Activated naive CD4-positive, alpha-beta T cell (primary cell): ENCODE results near the gene KLC3.
"Not testable (repeated sequence)": the region's sequence is repeated elsewhere in the genome, so short reads cannot be mapped to it uniquely, and the experiment has no call there.

Experiments
- DNase-seq, 4 experiments: peaks; one replicate each; lab custom pipeline; 2025; lab: John Stamatoyannopoulos, UW

The KLC3 gene

DNA sequence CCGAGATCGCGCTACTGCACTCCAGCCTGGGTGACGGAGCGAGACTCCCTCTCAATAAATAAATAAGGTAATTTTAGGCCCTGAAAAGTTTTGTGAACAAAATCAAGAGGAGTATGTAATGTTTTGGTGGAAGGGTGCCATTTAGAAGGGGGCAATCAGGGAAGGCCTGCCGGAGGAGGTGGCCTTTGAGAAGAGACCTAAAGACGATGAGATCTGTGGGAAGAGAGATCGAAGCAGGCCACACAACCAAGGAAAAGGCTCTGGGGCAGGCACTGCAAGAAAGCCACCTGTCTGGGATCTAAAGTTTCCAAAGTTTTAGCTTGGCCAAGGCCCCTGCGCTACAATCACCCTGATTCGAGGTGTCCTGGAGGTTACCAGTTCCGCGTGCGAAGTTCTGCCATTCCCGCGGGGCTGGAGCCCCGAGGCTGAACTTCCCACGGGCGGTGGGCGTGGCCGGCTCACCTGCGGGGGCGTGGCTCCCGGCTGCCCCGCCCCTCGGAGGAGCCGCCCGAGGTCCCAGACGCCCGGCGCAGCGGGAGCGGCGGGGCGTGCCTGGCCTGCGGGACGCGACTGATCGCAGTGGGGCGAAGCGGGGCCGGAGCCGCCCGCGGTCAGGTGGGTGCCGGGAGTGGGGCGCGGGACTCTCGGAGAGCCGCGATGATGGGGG is at the start of gene KLC3:
Gene KLC3 (plus strand): TSS at position 519 of the 667 bp plus-strand sequence. CDS start 4,792 bp downstream, outside the sequence.
- peak in 1 of 4 experiments; percentile 17 for DNase-seq

- no peak for DNase-seq
Measured at GRCh38 chr19:45291834-45292233, 48.7 kb upstream of the KLC3 start.

- no peak for DNase-seq
Measured at GRCh38 chr19:45293682-45294081, 46.9 kb upstream of the KLC3 start.

DNA sequence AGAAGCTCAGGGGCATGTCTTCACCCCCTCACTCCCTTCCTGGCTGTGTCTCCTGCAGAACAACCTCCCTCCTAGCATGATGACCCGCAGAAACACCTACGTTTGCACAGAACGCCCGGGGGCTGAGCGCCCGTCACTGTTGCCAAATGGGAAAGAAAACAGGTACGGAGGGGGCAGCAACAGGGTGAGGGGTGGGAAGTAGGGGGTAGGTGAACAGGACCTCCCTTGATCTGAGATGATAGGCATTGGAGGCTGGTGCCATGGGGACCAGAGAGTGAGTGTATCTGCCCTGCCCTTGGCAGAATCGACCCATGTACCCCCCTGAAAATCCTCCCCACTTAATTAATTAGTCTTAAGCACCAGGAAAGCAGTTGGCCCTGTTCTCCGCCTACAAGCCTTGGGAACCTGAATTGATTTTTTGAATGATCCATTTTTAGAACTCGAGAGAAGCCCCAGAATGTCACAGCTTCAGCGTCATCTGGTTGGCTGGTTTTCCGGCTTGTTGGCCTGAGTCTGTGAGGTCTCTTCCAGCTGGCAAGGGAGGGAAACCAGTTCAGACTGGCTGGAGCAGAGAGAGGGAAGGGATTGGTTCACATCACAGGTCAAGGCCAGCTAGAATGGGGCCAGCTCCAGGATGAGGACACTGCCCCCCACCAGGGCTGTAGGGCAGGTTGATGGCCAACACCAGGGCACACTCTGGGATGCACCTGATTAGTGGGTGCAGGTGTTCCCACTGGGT is 46.1 kb upstream of the KLC3 start:
- DNase-seq: no peak

- no peak for DNase-seq
Measured at GRCh38 chr19:45295873-45296272, 44.7 kb upstream of the KLC3 start.

- no peak for DNase-seq
Measured at GRCh38 chr19:45296355-45296754, 44.2 kb upstream of the KLC3 start.

GRCh38 chr19:45297674-45298073 is 42.9 kb upstream of the KLC3 start:
- DNase-seq: no peak

GRCh38 chr19:45298264-45298663 is 42.3 kb upstream of the KLC3 start:
- DNase-seq: no peak

DNA sequence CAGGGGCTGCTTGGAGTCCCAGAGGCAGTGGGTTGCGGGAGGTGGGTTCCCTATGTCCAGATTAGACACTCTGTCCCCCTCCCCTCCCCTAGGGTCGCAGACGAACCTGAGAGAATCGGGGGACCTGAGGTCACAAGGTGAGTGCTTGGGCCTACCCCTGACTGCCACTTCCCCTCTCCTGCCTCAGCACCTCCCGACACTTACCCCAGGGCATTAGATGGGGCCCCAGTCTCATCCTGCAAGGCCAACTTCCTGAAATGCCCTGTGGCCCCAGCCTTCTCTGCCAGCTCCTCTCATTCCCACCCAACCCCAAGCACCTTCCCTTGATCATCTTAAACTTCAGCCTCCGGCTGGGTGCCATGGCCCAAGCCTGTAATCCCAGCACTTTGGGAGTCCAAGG is 40.8 kb upstream of the KLC3 start:
- no peak for DNase-seq

GRCh38 chr19:45302416-45302815 is 38.1 kb upstream of the KLC3 start:
- no peak for DNase-seq

DNA sequence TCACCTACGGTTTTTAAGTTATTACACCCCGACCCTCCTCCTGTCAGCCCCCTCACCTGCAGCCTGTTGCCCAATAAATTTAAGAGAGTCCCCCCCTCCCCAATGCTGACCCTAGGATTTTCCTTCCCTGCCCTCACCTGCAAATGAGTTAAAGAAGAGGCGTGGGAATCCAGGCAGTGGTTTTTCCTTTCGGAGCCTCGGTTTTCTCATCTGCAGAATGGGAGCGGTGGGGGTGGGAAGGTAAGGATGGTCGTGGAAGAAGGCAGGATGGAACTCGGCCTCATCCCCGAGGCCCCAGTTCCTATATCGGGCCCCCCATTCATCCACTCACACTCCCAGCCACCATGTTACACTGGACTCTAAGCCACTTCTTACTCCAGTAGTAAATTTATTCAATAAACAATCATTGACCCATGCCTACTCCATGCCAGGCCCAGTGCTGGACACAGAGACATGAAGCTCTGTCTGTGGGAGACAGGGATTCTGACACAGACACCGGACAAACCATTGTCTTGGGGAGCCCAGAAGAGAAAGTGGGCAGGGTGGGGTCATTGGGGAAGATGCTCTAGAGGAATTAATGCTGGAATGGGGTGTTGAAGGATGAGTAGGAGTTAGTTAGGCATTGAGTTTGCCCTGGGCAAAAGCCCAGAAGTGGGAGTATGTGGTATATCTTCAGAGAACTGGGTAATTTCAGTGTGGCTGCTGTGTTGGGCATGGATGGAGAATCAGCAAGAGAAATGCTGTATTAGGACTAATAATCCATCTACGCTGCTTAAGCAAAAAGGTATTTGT is 37.1 kb upstream of the KLC3 start:
- no peak for DNase-seq

- DNase-seq: no peak
Measured at GRCh38 chr19:45304141-45304926, 36.2 kb upstream of the KLC3 start.

- no peak for DNase-seq
Measured at GRCh38 chr19:45305007-45305406, 35.5 kb upstream of the KLC3 start.

DNA sequence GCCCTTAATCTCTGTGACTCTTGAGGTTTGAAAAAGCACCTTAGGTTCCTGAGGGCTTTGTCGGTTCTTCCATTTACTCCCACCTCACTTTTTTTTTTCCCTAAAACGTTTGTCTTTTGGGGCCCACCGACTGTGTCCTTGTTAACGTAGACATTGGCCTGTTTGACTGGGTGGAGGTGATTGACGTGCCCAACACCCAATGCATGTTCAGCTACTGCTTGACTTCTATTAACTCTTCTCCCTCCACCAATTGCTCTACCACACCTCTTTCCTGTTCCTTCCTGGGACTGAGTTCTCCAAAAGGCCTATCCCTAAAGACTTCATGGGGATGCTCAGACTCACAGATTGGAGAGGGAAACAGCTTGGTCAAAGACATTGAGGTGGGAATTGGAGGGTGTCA is 35.1 kb upstream of the KLC3 start:
- no peak for DNase-seq

GRCh38 chr19:45306040-45306439 is 34.5 kb upstream of the KLC3 start:
- no peak for DNase-seq

DNA sequence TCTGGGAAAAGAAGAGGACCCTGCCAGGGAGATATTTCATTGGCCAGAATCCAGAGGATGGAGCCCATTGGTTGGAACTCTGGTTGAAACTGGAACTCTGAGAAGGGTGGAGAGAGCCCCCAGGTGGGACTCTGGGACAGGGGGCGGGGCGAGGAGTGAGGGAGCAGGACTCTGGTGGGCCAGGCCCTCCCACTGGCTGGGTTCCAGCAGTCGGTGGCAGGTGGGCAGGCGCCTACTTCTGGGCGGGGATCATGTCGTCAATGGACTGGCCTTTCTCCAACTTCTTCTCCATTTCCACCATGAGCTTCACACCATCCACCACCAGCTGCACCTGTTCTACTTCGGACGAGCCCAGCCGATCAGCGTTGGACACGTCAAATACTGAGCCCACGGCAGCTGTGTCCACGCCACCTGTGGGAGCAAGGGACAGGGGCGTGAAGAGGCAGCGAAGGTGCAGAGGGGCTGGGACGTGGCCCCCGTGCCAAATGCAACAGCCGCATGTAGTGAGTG is 34.0 kb upstream of the KLC3 start:
- no peak for DNase-seq

DNA sequence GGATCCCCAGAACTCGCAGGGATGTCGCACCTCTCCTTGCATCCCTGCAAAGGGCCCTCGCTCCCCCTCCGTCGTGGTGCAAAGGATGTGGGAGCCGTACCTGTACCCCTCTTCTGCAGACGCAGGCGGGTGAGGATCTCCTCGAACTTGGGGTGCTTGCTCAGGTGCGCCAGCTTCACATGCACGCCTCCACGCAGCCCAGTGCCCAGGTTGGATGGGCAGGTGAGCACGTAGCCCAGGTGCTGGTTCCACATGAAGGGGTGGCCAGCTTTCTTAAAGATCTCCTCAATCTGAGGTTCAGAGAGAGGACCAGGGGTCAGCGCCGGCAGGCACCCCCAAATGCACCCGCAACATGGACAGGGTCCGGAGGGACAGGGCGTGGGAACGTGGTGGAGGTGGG is 33.2 kb upstream of the KLC3 start:
- no peak for DNase-seq

DNA sequence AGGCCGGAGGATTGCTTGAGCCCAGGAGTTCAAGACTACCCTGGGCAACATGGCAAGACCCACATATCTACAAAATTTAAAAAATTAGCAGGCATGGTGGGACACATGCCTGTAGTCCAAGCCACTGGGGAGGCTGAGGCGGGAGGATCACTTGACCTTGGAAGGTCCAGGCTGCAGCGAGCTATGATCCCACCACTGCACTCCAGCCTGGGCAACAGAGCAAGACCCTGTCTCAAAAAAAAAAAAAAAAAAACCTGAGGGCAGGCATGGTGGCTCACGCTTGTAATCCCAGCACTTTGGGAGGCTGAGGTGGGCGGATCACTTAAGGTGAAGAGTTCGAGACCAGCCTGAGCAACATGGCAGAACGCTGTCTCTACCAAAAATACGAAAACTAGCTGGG is 31.2 kb upstream of the KLC3 start:
- DNase-seq: not testable (repeated sequence)

GRCh38 chr19:45311621-45312020 is 28.9 kb upstream of the KLC3 start:
- DNase-seq: no peak

DNA sequence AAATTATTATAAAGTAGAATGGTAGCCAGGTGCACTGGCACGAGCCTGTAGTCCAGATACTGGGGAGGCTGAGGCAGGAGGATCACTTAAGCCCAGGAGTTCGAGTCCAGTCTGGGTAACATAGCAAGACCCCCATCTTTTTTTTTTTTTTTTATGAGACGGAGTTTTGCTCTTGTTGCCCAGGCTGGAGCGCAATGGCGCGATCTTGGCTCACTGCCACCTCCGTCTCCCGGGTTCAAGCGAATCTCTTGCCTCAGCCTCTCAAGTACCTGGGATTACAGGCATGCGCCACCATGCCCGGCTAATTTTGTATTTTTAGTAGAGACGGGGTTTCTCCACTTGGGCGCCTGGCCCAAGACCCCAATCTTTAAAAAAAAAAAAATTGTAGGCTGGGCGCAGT is 28.3 kb upstream of the KLC3 start:
- DNase-seq: not testable (repeated sequence)

DNA sequence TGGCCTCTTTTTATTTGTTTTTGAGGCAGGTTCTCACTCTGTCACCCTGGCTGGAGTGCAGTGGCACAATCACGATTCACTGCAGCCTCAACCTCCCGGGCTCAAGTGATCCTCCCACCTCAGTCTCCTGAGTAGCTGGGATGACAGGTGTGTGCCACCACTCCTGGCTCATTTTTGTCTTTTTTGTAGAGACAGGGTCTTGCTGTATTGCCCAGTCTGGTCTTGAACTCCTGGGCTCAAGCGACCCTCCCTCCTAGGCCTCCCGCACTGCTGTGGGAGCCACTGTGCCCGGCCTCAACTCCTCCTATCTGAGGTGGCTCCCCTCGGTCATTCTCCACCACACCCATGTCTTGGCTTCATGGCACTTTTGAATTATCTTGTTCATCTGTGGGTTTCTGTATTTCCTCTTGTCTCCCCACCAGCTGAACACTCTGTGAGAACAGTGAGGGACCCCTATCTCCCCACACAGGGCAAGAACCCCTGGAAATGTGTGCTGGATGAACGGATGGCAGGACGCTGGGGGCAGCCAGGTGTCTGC is 25.8 kb upstream of the KLC3 start:
- no peak for DNase-seq

- no peak for DNase-seq
Measured at GRCh38 chr19:45315304-45315703, 25.2 kb upstream of the KLC3 start.
